Iris pigment epithelial cell (primary cell): ENCODE results near the gene CFAP77.

Experiments used
- DNase-seq: peaks from one replicate; pipeline ENCODE4 v3.0.0-alpha.2; 2011; ENCODE audit warnings: low read depth

Gene CFAP77

GRCh38 chr9:132582786-132583583 is 173.0 kb downstream of the CFAP77 start:
- no peak for DNase-seq

DNA sequence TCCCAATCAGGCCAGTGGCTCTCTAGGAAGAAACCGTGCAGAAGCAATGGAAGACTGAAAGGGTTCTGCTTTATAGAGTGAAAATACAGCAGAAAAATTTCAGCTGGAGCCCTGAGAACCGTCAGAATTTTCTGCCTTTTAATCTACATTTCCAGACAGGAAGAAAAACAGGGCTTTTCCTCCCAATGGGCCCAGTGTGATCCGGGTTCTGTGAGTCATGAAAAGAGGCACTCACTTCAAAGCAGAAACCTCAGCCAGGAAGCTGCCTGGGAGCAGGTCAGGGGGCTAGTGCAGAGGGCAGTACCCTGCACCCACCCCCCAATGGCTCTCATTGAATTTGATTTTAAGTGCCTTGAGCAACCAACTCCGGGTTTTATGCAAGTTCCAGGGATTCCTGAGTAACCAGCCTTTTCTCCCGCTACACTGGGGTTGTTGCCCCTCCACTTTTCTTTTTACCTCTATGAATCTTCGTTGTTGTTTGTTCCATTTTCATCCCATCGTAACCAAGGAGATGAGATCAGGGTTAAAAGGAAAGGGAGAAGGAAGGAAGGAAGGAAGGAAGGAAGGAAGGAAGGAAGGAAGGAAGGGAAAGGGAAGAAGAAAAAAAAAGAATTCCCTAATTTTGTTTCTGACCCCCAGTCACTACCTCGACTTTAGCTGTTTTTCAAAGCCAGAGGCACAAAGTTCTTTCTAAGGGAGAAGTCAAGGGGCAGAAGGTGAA is 173.7 kb downstream of the CFAP77 start:
- DNase-seq, result no peak

GRCh38 chr9:132584601-132585560 is 174.9 kb downstream of the CFAP77 start:
- no peak for DNase-seq

DNA sequence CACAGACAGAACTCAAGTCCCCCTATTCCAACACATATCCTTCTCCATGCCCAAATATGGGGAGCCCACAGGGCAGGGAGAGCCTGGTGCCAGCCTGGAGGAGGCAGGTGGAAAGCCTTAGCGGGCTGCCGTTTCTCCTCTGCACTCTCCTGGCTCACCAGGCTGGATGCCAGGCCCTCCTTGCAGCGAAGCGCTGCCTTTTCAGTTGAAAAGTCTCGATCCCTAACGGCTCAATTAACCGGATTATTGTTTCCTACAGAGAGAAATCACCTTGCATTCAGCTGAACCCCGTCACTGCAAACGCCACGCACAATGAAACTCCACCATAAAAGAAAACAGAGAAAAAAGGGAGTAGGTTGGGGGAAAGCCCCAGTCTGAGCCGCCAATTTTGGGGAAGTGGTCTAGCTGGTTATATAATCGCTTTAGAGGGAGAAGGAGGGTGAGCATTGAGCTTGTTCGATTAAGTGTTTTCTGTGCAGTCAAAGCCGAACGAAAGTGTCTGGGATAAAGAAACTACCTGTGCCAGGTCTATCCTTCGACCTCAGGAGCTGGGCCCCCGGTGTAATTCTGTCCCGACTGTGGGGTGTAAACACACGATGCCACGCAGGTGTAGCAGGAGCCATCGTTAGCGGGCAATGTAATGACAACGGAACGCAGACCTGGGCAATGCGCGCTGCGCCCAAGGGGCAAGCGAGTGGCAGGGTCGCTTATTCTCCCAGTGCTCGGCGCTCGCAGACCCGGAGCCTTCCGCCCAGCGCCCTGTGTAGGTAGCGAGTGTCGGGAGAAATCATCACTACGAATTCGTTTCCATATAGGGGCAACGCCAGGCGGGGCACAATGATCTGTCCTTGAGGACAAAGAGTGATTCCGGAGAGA is 176.2 kb downstream of the CFAP77 start:
- no peak for DNase-seq

GRCh38 chr9:132586830-132587591 is 177.0 kb downstream of the CFAP77 start:
- no peak for DNase-seq

DNA sequence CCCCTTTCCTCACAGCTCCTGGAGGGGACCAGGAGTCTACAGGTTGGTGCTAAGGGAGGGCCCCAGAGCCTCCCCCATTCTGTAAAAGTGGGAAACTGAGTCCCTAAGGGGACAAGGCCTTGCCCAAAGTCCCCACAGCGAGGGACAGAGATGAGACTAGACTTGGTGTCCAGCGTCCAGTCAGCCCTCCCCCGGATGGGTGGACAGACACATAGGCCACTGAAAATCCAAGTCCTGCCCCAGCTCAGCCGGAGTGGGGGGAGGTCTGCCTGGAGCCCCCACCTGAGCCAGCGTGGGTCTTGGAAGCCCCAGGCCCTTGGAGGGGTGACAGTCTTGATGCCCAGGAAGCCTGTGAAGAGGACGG is 177.6 kb downstream of the CFAP77 start:
- no peak for DNase-seq

GRCh38 chr9:132588098-132588497 is 178.1 kb downstream of the CFAP77 start:
- DNase-seq, result no peak

GRCh38 chr9:132588501-132589147 is 178.6 kb downstream of the CFAP77 start:
- DNase-seq, result no peak

DNA sequence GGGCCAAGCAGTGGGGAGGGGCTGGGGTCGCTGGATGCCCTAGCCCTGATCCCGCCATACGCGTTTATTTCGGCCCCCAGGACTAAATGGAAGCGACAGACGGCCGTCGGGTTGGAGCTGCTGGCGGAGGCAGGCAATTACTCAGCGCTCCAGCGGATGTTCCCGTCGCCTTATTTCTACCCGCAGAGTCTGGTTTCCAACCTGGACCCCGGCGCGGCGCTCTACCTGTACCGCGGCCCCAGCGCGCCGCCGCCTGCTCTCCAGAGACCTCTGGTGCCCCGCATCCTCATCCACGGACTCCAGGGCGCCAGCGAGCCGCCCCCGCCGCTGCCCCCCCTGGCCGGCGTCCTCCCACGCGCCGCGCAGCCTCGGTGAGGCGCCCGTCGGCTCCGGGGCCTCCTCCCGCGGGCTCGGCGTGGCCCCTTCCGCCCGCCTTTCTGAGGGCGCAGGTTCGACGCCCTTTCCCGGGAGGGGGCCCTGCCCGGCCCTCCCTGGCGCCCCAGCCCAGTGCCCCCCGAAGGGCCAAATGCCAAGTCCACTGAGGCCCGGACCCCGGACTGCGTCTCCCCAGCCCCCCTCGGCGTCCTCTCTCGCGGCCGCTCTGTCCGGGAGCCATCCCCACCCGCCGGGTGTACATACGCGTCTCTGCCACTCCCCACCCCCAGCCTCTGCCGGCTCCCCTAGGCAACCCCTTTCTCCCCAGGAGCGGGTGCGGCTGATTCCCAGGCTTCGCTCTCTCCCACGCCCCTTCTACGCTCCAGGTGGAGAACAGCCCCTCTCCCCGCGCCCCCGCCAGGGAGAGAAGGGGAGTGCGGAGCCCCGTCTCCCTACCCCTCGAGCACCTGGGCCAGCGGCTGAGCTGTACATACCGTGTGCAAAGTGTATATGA is 179.4 kb downstream of the CFAP77 start:
- DNase-seq, result no peak

- no peak for DNase-seq
Measured at GRCh38 chr9:132590037-132590317, 180.0 kb downstream of the CFAP77 start.

DNA sequence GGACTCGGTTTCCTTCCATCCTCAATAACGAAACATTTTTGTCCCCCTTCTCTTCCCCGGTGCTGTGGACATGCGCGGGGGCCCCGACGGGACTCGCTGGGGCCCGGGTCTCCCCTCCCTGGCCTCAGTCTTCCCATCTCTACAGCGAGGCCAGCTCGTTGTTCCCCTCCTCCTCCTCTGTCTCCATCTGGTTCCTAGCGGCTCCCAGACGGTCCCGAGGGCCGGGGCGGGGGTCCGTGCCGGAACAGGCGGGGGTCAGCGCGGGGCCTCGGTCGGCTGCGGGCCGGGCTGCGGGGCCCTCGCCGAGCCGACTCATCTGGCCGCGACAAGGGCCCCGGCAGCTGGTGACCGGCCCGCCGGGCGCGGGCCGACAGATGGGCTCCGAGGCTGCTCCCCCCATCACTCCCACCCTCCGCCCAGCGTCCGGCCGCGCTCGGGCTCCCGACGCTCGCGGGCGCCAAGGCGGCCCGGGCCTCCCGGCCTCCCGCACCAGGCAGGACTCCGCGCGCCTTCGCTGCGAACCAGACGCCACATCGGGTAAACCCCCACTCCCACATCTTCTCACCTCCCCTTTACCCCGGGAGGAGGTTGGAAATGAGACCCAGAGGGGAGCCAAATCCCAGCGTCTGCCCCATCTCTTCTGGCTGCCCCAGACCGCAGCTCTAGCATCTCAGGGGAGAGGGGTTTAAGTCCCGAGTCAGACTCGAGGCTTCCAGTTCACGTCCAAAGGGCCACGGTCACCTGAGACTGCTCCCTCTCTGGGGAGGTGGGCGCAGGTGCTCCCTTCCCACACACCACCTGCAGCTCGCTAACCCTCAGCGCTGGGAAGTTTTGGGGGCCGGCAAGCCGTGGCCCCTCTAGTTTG is 180.5 kb downstream of the CFAP77 start:
- no peak for DNase-seq

GRCh38 chr9:132591244-132591643 is 181.2 kb downstream of the CFAP77 start:
- no peak for DNase-seq

DNA sequence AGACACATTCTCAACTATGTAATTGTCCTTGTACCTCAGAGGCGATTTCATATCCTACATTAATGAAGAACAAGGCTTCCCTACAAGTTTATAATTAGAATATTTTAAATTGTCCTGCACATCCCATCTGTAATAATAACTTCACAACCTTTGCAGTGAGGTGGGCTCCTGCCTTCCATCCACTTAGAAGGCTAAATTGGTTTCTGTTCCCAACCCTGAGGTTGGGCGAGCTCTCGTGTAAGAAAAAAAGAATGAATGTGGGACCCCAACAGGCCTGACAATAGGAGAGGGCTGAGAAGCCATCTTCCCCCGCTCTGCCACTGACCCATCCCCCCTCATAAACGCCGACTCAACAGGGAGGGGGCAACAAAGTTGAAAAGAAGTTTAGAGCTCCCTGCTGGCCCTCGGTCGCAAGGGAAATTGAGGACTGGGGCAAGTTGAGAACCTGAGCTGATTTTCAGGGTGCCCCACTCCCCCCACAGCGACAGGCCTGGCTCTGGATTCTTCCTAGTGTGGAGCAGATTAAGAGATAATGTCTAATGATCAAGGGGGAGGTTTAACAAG is 181.8 kb downstream of the CFAP77 start:
- DNase-seq, result no peak

- no peak for DNase-seq
Measured at GRCh38 chr9:132592451-132592850, 182.4 kb downstream of the CFAP77 start.

GRCh38 chr9:132594412-132594811 is 184.4 kb downstream of the CFAP77 start:
- DNase-seq, result no peak

DNA sequence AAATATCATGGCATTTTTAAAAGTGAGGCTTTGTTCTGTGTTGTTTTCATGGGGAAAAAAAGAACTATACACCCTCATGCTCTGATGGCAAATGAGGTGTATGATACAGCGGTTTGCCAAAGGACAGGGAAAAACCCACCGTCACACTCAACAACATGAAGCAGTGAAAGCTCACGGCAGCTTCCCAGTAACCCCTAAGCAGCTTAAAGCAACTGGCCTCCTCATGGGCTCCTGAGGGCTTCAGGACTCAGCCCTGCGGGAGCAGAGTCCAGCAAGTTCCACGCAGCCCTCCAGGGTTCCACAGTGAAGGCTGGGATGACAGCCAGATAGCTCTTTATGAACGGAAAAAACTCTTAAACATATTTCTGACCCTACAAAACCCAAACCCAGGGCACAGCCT is 185.3 kb downstream of the CFAP77 start:
- no peak for DNase-seq

DNA sequence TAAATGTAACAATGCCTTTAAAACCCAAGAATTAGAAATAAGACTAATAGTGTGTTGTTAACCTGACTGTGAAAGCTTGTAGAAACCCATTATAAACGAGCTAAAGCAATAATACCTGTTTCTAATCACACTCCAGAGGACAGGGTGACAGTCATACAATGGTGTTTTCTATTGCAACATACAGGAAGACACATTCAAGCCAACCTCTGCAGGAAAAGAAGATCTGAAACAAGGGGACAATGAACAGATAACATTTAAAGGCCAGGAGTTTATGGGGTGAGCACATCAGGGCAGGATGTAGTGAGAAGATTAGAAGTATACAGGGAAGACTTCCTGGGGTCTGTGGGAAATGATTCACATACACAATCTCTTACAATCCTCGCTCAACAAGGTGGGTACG is 186.2 kb downstream of the CFAP77 start:
- DNase-seq, result no peak
